NCI-H146 treated with DMSO at 0.1 percent for 48 hours (cell line): ENCODE results near the gene PRPH.

Source experiments
- DNase-seq: peaks from one replicate; lab custom pipeline; 2025; ENCODE audit not compliant: unreplicated experiment; lab: John Stamatoyannopoulos, UW

Gene PRPH

GRCh38 chr12:49345051-49345824 is 50.3 kb downstream of the PRPH start:
- DNase-seq, result peak; percentile 33

- DNase-seq, result no peak
These were observed 51.1 kb downstream of the PRPH start for GRCh38 chr12:49345825-49346658.

- DNase-seq, result peak; percentile 37
These were observed 51.8 kb downstream of the PRPH start, which contains the start of gene DNAJC22 for GRCh38 chr12:49346659-49347310. TSS of gene DNAJC22 (plus strand) at chr12:49346888. CDS start at chr12:49348873, 1,985 bp downstream.

- peak; percentile 74 for DNase-seq
These were observed 52.6 kb downstream of the PRPH start for GRCh38 chr12:49347311-49348193.
